Activated CD8-positive, alpha-beta memory T cell treated with anti-CD3 and anti-CD28 coated beads for 36 hours (primary cell): ENCODE results near the gene ADM5. TPM values are rescaled to one million over a fixed set of nuclear protein-coding genes. Genes with fewer than 3 reads are reported as not detected.

Source experiments
- CTCF ChIA-PET: fragments of 350-600 bp; sonication (Branson Sonifier 250); formaldehyde crosslinking; loops from one replicate; lab custom pipeline; 2021; ENCODE audit warnings: antibody characterized with exemption; lab: Charles Lee
- POLR2A ChIA-PET: fragments of 350-600 bp; sonication (Branson Sonifier 250); formaldehyde crosslinking; loops from one replicate; lab custom pipeline; 2021; ENCODE audit warnings: antibody characterized with exemption; lab: Charles Lee
- total RNA-seq, 2 experiments: library from RNA; stranded (reverse); gene quantifications; one replicate each; pipeline ENCODE4 v1.2.3, GENCODE V29; 2021

The ADM5 gene
- total RNA-seq, 2 experiments from 2014 or later: 7.3 TPM

DNA sequence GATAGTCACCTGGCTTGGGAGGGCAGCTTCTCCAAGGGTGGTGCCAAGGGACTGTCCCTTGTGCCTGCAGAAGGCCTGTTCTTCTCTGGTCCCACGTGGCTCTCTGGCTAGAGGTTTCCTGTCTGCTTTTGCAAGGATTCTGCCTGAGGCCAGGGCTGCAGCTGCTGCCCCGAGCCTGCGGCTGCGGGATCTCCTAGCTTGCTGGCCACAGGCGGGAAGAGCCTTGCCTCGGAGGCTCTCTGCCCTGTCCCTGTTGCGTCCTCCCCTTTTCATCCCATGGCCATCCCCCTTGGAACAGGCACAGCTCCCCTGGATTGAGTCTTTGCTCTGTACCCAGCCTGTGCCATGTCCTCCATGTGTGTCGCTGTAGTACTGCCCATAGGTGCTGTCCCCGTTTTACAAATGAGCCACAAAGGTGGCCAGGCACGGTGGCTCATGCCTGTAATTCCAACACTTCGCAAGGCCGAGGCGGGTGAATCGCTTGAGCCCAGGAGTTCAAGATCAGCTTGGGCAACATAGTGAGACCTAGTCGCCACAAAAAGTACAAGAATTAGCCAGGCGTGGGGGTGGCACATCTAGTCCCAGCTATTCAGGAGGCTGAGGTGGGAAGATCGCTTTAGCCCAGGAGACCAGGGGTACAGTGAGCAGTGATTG, 32.8 kb upstream of the ADM5 start:
- POLR2A ChIA-PET: no interaction called here
- CTCF ChIA-PET: interaction anchor here (0.6 kb wide), 1 partner anchor 136 kb away, joined by 5 read pairs; no protein-coding TSS in a partner anchor

DNA sequence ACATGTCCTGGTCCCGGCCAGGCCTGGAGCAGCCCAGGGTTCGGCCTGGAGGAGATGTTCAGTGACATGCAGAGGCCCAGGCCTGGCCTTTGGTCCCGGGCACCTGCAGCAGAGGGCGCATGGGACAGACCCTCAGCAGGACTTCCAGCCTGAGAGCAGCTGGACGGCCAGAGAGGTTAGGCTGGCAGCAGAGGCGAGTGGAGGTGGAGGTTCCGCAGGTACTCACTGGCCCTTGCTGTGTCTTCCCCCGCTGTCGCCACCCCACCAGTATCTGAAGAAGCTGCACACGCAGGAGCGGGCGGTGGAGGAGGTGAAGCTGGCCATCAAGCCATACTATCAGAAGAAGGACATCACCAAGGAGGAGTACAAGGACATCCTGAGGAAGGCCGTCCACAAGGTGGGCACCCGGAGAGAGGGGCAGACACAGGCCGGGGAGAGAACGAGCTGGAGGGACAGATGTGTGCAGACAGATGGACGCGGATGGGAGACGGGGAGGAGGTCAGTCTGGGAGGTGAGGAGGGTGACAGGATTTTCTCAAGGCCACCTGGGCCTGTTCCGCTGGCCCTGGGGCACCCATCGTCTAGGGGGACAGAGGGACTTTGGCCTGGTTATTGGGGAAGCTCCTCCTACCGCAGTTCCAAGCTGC, 31.8 kb upstream of the ADM5 start:
- POLR2A ChIA-PET: no interaction called here
- CTCF ChIA-PET: interaction anchor here (0.6 to 1.1 kb wide), 2 partner anchors 20 to 557 kb away, joined by 3 read pairs; no protein-coding TSS in a partner anchor

DNA sequence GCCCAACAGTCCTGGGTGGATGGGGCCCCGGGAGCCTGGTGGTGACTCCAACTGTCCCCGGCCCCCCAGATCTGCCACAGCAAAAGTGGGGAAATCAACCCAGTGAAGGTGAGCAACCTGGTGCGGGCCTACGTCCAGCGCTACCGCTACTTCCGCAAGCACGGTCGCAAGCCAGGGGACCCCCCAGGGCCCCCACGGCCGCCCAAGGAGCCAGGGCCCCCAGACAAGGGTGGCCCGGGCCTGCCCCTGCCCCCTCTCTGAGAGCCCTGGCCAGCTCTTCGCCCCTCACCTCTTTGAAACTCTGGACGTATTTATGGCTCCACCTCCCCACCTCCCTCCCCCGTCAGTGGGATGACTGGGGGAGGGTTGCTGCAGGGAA, 31.3 kb upstream of the ADM5 start:
- POLR2A ChIA-PET: no interaction called here

DNA sequence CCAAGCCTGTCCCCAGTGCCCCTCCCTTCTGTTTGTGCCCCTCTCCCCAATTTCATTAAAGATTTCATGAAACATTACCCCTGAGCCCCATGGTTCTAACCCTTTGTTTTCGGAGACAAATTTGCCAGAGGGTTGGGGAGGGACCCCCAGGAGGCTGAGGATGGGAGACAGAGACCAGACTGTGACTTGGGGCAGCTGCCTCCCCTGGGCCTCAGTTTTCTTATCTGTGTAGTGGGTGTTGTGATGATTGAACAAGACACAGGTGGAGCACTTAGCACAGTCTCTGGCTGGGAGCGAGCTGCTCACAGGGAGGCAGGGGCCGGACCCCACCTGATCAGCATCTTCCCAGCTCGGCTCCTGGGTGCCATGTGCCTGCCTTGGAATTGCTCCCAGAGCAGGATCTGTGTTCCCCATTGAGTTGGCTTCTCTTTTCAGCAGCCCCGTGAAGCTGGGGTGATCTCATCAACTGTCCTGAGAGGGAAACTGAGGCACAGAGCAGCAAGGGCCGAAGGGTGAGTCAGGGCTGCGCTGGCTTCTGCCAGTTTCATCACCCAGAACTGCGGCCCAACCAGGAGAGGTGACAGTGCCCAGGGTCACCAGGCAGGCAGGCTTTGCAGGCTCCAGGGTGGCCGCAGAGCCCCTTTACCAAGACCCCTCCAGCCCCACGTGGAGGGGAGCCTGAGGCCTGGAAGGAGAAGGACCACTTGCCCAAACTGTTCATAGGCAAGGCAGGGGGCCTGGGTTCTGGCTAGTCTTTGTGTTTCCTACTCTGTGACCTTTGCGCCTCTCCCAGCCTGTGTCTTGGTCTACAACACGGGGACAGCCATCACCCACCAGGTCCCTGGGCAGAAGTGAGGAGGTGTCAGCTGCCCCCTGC, 30.6 kb upstream of the ADM5 start:
- ChIA-PET CTCF (interaction anchor here (0.6 kb wide), 1 partner anchor 558 kb away, joined by 3 read pairs; no protein-coding TSS in a partner anchor), POLR2A (no interaction called here)

More for the DNA sequence above, 31.3 kb upstream of the ADM5 start:
- CTCF ChIA-PET: interaction anchor here (0.6 to 1.1 kb wide), 2 partner anchors 20 to 557 kb away, joined by 3 read pairs; no protein-coding TSS in a partner anchor

DNA sequence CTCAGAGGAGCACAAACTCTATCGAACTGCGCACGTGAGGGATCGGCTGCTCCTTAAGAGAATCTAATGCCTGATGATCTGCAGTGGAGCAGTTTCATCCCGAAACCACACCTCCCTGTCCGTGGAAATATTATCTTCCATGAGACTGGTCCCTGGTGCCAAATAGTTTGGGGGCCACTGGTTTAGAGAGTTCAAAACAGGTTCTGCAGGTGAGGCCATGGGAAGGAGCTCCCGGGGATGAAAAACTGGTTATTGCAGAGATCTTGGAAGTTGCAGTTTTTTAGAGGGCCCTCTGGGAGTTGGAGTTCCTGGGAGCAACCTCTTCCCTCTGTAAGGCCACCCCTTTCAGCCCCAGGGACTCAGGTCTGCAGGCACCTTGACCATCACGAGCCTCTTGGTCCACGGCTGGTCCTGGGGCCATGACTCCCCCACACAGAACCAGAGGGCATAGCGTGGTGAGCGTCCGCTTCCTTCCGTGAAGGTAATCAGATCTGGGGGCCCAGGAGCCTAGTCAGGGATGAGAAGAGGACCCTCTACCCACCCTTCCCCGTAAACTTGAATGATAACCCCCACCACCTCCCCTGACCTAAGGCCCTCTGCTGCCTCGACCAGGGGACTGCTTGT, 28.9 kb upstream of the ADM5 start:
- CTCF ChIA-PET: no interaction called here

DNA sequence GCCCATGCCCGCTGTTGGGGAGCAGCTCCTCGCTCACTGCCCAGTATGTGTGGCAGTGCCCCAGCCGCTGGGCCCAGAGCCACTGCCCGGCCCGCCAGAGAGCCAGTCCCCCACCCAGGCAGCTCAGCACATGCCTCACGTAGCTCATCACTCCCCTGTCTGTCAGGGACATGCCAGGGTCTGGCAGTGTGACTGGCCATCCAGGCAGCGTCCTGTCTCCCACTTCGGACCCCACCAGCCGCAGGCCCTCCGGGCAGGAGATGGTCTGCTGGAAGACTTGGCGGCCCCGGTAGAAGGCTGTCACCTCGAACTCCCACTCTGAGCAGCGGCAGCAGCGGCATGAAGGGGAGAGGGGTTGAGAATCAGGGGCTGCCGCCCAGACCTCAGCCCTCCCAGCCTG, 27.4 kb upstream of the ADM5 start:
- ChIA-PET CTCF (interaction anchor here (2.2 kb wide), 1 partner anchor 10 kb away, joined by 5 read pairs; no protein-coding TSS in a partner anchor), POLR2A (no interaction called here)

More for the DNA sequence above, 28.9 kb upstream of the ADM5 start:
- POLR2A ChIA-PET: no interaction called here

DNA sequence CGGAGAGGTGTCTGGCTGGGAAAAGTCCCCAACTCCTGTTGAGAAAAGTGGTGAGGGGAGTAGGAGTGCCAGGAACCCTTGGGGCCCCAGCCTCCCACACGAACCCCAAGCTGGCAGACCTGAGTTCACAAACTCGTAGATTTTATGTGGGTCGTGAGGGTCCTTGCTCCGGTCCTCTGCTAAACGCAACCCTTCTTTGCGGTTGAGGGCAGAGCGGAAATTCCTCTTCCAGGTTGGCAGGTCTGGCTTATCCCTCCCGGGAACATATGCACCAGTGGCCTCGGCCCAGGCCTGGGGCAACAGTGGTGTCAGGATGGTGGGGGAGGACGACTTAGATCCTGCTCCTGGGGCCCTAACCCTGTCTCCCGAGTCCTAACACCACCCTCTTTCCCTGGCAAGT, 26.2 kb upstream of the ADM5 start:
- POLR2A ChIA-PET: interaction anchor here (0.6 to 3.1 kb wide), 5 partner anchors 8 to 72 kb away, joined by 3 to 29 read pairs (median 7); partner anchors contain the start of genes PRMT1 and RRAS
- CTCF ChIA-PET: interaction anchor here (0.6 to 2.7 kb wide), 4 partner anchors 9 to 152 kb away, joined by 3 to 20 read pairs (median 6); partner anchors contain the start of gene PRMT1

DNA sequence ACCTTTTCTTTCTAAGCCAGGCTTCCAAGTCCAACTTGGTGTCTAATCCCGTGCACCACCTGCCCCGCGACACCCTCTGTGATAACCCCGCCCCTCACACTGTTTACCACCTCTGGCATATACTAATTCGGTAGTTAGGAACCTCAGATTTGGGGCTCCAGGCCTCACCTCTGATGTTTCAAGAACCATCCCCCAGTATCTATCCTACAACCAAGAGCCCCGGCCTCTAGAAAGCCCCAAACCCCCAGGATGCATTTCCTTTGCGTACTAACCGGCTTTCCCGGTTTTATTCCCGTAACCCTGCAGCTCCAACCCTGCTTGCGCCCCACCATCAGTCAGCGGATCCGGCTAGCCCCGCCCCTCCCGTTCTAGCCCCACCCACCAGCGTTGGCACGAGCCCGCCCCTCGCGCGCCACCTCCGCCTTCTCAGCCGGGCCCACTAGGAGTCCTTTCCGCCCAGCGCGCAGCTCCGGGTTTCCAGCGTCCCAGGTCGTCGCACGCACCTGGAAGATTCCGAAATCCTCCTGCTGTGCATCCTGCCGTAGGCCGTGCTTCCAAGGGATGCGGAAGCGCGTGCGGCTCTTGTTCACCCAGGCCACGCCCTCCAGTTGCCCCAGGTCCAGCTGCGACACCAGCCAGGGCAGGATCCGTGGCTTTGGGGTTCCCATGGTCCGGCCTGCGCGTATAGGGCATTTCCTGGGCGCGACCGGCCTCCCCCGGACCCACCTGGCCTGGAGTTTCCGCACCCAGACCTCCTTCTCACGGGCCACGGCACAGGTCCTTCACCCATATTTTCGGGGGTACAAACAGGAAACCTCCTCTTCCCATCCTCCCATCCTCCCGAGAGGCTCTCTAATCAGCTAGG, 25.0 kb upstream of the ADM5 start:
- POLR2A ChIA-PET: interaction anchor here (0.6 to 3.1 kb wide), 6 partner anchors 9 to 168 kb away, joined by 3 to 29 read pairs (median 7); partner anchors contain the start of genes PRMT1, RPS11 and RRAS
- CTCF ChIA-PET: interaction anchor here (0.6 to 2.7 kb wide), 7 partner anchors 14 to 189 kb away, joined by 3 to 20 read pairs (median 4); partner anchors contain the start of gene PRMT1

DNA sequence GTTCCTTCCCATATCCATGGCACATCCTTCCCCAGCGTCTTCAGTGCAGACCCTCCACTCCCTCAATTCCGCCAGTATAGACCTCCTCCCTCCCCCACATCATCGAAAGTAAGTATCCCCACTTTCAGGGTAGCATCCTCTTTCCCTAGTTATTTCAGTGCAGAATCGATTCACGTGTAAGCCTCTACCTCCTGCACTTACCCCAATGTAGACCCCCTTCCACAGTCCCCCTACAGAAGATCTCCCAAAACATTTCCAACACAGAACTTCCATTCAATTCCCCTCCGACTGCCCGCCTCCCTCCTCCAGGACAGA, 24.4 kb upstream of the ADM5 start:
- ChIA-PET POLR2A (interaction anchor here (1.1 to 3.1 kb wide), 4 partner anchors 10 to 85 kb away, joined by 3 to 29 read pairs (median 9); partner anchors contain the start of genes NOSIP, PRMT1 and RRAS), CTCF (interaction anchor here (0.6 to 2.7 kb wide), 5 partner anchors 13 to 189 kb away, joined by 3 to 20 read pairs (median 4); partner anchors contain the start of gene PRMT1)

DNA sequence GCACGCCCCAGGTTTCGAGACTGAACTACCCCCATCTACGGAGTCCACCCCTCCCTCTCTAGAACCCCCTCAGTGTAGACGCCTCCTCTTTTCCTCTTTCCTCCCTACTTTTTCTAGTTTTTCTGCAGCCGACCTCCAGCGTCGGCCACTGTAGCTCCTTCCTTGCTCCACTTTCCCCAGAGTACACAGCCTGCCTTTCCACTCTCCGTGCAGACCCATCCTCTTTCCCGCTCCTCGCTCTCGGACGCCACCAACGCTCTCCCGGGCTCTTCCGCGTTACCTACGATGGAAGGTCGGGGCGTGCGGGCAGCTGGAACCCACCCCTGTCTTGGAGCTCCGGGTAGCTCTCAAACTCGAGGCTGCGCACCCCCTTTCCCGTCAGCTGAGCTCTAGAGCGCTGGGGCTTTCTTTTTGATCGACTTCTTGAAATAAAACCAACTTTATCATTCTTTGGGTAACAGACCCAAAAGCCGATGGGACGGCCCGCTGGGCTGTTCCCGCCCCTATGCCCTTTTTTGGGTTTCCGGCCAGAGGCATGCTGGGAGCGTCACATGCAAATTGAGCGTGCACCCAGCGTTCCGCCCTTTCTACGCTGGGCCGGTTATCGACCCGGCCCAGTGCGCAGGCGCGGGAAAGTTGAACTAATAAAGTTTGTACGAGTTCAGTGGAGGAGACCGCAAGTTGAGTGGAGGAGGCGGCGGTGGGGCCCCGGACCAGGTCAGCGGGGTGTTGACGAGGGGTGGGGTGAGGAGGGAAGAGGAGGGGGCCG, 23.9 kb upstream of the ADM5 start, which contains the start of the genes BCL2L12 and IRF3:
Gene BCL2L12, plus strand, starts transcription at position 583 of the 769 bp plus-strand sequence. CDS start 760 bp downstream, outside the sequence.
Gene IRF3, minus strand, starts transcription at position 507 of the 769 bp plus-strand sequence. CDS start 1,019 bp downstream, outside the sequence.
- CTCF ChIA-PET: interaction anchor here (1.2 to 2.7 kb wide), 3 partner anchors 13 to 190 kb away, joined by 3 to 20 read pairs (median 3); partner anchors contain the start of gene PRMT1

DNA sequence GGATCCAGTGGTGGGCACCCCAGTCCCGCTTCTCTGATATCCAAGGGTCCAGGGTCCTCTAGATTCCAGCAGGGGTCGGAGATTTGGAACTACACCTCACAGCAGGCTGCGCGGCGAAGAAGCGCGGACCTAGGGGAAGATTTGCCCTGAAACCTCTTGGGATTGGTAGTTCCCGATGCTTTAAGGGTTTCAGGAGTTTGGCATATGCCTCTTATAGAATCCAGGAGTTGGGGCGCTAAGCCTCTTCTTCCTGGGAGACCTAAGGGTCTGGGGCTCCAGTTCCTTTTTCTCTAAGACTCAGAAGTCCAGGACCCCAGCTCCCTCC, 23.3 kb upstream of the ADM5 start:
- ChIA-PET CTCF (interaction anchor here (1.2 kb wide), 1 partner anchor 99 kb away, joined by 3 read pairs; no protein-coding TSS in a partner anchor), POLR2A (interaction anchor here (0.5 to 3.1 kb wide), 4 partner anchors 11 to 138 kb away, joined by 3 to 29 read pairs (median 7); partner anchors contain the start of genes NOSIP, PRMT1 and RRAS)

More for the DNA sequence above, 23.9 kb upstream of the ADM5 start, which contains the start of the genes BCL2L12 and IRF3:
- POLR2A ChIA-PET: interaction anchor here (0.5 to 3.1 kb wide), 5 partner anchors 10 to 137 kb away, joined by 3 to 29 read pairs (median 7); partner anchors contain the start of genes NOSIP, PRMT1 and RRAS

DNA sequence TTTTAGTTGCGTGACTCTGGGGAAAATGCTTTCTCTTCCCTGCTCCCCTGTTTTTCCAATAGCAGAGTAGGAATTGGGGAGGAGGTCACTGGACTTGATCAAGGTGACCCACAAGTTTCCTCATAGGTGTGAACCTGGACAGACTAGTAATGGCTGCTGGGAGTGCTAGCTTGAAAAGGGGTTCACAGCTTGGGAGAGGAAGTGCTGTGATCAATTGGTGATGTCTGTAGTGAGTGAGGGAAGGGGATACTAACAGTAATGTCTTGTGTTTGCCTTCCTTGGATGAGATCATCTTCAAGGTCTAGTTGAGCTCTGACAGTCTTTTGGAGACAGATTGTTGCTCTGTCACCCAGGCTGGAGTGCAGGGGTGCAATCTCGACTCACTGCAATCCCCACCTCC, 21.9 kb upstream of the ADM5 start:
- POLR2A ChIA-PET: interaction anchor here (1.3 to 1.4 kb wide), 2 partner anchors 8 to 24 kb away, joined by 3 to 4 read pairs; no protein-coding TSS in a partner anchor
- CTCF ChIA-PET: interaction anchor here (0.7 to 0.9 kb wide), 2 partner anchors 87 to 491 kb away, joined by 3 to 5 read pairs; partner anchors contain the start of gene NOSIP

DNA sequence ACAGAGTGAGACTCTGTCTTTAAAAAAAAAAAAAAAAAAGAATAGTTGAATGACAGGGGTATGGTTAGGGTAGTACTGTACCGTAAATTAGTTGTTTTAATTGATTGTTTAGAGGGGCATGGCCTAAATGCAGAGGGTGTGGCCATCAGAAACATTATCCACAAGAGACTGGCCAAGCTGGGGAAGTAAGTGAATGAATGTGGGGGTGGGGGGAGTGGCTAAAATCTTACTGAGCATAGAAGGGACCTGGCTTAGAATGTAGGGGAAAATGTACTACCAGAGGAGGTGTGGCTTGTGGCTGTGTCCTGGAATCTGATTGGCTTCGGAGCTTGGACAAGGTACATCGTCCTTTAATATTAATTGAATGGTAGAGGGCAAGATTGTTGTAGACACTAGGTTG, 19.9 kb upstream of the ADM5 start:
- CTCF ChIA-PET: interaction anchor here (0.6 kb wide), 1 partner anchor 353 kb away, joined by 3 read pairs; no protein-coding TSS in a partner anchor

DNA sequence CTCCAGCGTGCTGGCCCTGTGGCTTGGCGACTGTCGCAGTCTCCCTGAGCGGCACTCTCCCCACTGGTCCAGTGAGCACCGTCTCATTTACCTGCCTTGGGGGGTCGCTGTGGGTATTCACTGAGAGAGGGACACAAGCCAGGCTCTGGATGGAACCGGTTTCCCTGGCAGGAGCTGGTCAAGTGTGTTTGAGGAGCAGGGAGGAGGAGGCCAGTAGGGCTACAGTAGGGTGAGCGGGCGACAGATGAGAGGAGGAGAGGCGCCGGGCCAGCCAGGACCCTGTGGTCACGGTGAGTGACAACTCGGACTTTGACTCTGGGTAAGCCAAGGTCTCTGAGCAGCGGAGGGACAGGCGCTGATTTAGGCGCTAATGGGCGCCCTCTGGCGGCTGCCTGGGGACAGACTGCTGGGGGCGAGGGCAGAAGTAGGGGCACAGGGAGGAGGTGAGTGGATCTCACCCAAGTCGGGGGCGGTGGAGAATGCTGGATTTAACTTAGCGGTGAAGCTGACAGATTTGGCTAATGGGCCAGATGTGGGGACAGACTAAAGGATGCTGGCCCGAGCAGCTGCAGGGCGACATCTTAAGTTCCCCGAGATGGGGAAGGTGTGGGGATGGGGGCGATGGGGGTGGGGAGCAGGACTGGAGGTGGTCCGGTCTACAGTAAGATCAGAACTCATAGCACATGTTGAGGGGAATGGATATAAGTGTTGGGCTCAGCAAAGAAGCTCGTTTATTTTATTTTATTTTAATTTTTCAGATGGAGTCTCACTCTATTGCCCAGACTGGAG, 17.1 kb upstream of the ADM5 start:
- CTCF ChIA-PET: interaction anchor here (0.6 to 2.3 kb wide), 13 partner anchors 10 to 137 kb away, joined by 3 to 11 read pairs (median 4); partner anchors contain the start of gene SCAF1

More for the DNA sequence above, 19.9 kb upstream of the ADM5 start:
- POLR2A ChIA-PET: no interaction called here

More for the DNA sequence above, 17.1 kb upstream of the ADM5 start:
- POLR2A ChIA-PET: interaction anchor here (0.5 kb wide), 1 partner anchor 216 kb away, joined by 6 read pairs; no protein-coding TSS in a partner anchor
